Osteocyte (in vitro differentiated cells): ENCODE results near the gene CNFN. TPM values are rescaled to one million over a fixed set of nuclear protein-coding genes. Genes with fewer than 3 reads are reported as not detected.

Experiments used
- DNase-seq: peaks from one replicate; pipeline ENCODE4 v3.0.0; 2021; ENCODE audit warnings: mixed read lengths; ENCODE audit not compliant: unreplicated experiment; ENCODE audit errors: extremely low spot score
- H3K27ac Mint-ChIP-seq: one replicate; pipeline ENCODE4 v1.8.0; 2021; ENCODE audit warnings: mild to moderate bottlenecking, mixed read lengths; ENCODE audit not compliant: unreplicated experiment
- H3K27me3 Mint-ChIP-seq: one replicate; pipeline ENCODE4 v1.8.0; 2021; ENCODE audit warnings: mixed read lengths; ENCODE audit not compliant: unreplicated experiment
- H3K36me3 Mint-ChIP-seq: one replicate; pipeline ENCODE4 v1.8.0; 2021; ENCODE audit warnings: mixed read lengths; ENCODE audit not compliant: unreplicated experiment
- H3K4me1 Mint-ChIP-seq: one replicate; pipeline ENCODE4 v1.8.0; 2021; ENCODE audit warnings: mixed read lengths; ENCODE audit not compliant: unreplicated experiment
- H3K4me3 Mint-ChIP-seq: one replicate; pipeline ENCODE4 v1.8.0; 2021; ENCODE audit warnings: mild to moderate bottlenecking, moderate library complexity, mixed read lengths; ENCODE audit not compliant: unreplicated experiment
- H3K9me3 Mint-ChIP-seq: one replicate; pipeline ENCODE4 v1.8.0; 2021; ENCODE audit warnings: mixed read lengths; ENCODE audit not compliant: unreplicated experiment
- total RNA-seq: library from RNA; stranded (reverse); gene quantifications from 2 replicates; pipeline ENCODE4 v1.2.1, GENCODE V29; 2021
- TF ChIP-seq, protein P1 (sequence below): fragments of 200-600 bp; sonication (generic); IDR thresholded peaks from 2 replicates; pipeline ENCODE4 v1.5.0; 2021; ENCODE audit warnings: antibody characterized with exemption, mild to moderate bottlenecking, moderate library complexity

CNFN gene
- total RNA-seq, 1 donor from 2014 or later = not detected

DNA sequence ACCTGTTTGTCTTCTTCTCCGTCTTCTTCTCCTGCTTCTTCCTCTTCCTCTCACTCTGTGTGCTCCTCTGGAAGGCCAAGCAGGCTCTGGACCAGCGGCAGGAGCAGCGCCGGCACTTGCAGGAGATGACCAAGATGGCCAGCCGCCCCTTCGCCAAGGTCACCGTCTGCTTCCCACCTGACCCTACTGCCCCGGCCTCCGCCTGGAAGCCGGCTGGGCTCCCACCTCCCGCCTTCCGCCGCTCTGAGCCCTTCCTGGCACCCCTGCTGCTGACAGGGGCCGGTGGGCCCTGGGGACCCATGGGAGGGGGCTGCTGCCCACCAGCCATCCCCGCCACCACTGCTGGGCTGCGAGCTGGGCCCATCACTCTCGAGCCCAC lies 13.9 kb downstream of the CNFN start:
- Mint-ChIP-seq H3K36me3 (peaks cover 11% of the 10 kb centered on the region), H3K27ac (no peak overlapping the region), H3K4me1 (no peaks in the 10 kb centered on the region), H3K9me3 (no peaks in the 10 kb centered on the region), H3K4me3 (no peak overlapping the region), H3K27me3 (peaks cover 4% of the 10 kb centered on the region)
- DNase-seq = no peak
- TF ChIP-seq, protein P1, sequence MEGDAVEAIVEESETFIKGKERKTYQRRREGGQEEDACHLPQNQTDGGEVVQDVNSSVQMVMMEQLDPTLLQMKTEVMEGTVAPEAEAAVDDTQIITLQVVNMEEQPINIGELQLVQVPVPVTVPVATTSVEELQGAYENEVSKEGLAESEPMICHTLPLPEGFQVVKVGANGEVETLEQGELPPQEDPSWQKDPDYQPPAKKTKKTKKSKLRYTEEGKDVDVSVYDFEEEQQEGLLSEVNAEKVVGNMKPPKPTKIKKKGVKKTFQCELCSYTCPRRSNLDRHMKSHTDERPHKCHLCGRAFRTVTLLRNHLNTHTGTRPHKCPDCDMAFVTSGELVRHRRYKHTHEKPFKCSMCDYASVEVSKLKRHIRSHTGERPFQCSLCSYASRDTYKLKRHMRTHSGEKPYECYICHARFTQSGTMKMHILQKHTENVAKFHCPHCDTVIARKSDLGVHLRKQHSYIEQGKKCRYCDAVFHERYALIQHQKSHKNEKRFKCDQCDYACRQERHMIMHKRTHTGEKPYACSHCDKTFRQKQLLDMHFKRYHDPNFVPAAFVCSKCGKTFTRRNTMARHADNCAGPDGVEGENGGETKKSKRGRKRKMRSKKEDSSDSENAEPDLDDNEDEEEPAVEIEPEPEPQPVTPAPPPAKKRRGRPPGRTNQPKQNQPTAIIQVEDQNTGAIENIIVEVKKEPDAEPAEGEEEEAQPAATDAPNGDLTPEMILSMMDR = no peak

DNA sequence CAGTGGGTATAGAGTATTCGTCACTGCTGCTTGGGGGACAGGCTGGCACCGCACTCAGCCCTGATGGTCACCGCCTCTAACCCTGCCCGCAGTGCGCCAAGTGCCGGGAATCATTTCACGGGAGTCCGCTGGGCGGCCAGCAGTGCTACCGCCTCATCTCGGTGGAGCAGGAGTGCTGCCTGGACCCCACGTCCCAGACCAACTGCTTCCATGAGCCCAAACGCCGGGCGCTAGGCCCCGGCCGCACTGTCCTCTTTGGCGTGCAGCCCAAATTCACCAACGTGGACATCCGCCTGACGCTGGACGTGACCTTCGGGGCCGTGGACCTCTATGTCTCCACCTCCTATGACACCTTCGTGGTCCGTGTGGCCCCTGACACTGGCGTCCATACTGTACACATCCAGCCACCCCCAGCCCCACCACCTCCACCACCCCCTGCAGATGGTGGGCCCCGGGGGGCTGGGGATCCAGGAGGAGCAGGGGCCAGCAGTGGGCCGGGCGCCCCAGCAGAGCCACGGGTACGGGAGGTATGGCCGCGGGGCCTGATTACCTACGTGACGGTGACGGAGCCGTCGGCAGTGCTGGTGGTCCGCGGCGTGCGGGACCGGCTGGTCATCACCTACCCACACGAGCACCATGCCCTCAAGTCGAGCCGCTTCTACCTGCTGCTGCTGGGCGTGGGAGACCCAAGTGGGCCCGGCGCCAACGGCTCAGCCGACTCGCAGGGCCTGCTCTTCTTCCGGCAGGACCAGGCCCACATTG lies 14.5 kb downstream of the CNFN start:
- DNase-seq = no peak
- H3K27me3 Mint-ChIP-seq = peaks cover 4% of the 10 kb centered on the region
- no peak overlapping the region for H3K27ac Mint-ChIP-seq
- no peaks in the 10 kb centered on the region for H3K9me3 Mint-ChIP-seq
- TF ChIP-seq, protein P1 = no peak
- no peak overlapping the region for H3K4me3 Mint-ChIP-seq
- peaks cover under 1% of the 10 kb centered on the region for H3K4me1 Mint-ChIP-seq
- H3K36me3 Mint-ChIP-seq = peaks cover 13% of the 10 kb centered on the region

DNA sequence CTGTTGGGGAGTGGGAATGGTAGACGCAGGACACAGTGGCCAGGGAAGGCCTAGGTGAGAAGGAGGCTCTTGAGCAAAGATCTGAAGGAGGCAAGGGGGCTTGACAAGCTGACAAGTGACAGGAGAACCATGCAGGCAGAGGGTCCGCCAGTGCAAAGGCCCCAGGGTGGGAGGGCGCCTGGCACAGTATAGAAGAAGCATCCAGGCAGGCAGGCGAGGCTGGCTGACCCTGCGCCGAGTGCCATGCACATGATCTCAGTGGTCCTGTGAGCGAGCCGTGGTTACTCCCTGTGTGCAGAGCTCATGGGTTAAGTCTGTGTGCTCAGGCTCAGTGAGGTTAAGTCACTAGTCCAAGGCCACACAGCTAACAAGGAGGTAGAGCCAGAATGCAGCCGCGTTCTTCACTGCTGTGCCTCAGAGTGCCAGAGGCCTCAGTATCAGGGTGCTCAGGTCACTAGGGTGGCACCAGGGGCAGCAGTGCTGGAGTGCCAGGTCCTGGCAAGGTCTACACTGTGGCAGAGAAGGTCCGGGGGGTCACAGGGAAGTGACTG lies 15.2 kb downstream of the CNFN start:
- no peak for DNase-seq
- no peak overlapping the region for H3K27ac Mint-ChIP-seq
- H3K36me3 Mint-ChIP-seq = peaks cover 14% of the 10 kb centered on the region

DNA sequence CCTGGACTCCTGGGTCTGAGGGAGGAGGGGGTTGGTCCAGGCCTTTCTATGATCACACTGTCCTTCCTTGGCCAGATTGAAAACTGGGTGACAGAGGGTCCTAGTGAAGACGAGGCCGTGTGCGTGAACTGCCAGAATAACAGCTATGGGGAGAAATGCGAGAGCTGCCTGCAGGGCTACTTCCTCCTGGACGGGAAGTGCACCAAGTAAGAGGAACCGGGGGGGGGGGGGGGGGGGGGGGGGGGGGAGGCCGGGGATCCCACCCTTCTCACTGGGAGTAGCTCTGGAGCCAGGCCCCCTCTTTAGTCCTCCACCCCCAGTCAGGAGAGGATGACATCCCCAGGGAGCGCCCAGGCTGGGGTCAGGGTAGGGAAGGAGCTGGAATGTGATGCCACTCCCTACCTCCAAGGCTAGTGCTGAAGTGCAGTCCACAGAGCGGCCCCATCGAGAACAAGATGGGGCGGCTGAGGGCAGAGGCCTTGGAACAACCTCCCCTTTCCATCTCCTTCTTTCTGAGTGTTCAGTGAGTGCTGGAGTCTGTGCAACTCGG lies 19.4 kb downstream of the CNFN start:
- no peak overlapping the region for H3K27ac Mint-ChIP-seq
- peaks cover 14% of the 10 kb centered on the region for H3K4me1 Mint-ChIP-seq
- no peak for DNase-seq
- H3K9me3 Mint-ChIP-seq = no peaks in the 10 kb centered on the region
- H3K4me3 Mint-ChIP-seq = no peak overlapping the region
- peaks cover 20% of the 10 kb centered on the region for H3K36me3 Mint-ChIP-seq
- H3K27me3 Mint-ChIP-seq = no peaks in the 10 kb centered on the region
- TF ChIP-seq, protein P1 = no peak

More for the DNA sequence above, 15.2 kb downstream of the CNFN start:
- TF ChIP-seq, protein P1 = no peak
- no peak overlapping the region for H3K4me3 Mint-ChIP-seq
- H3K4me1 Mint-ChIP-seq = peaks cover 5% of the 10 kb centered on the region
- peaks cover 1% of the 10 kb centered on the region for H3K27me3 Mint-ChIP-seq
- H3K9me3 Mint-ChIP-seq = no peaks in the 10 kb centered on the region

DNA sequence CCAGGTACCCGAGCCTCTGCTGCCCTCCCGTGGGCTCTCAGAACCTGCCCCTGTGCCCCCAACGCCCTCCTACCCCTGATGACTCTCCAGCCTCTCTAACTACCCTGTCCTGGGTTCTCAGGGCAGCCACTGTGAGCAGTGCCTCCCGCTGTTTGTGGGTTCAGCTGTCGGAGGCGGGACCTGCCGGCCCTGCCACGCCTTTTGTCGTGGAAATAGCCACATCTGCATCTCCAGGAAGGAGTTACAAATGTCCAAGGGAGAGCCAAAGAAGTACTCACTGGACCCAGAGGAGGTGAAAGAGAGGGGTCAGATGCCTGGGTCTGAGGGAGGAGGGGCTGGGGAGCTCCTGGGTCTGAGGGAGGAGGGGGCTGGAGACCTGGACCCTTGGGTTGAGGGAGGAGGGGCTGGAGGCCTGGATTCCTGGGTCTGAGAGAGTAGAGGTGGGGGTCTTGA lies 20.0 kb downstream of the CNFN start:
- TF ChIP-seq, protein P1 = no peak
- H3K36me3 Mint-ChIP-seq = peaks cover 20% of the 10 kb centered on the region
- no peak overlapping the region for H3K4me3 Mint-ChIP-seq
- no peak overlapping the region for H3K27ac Mint-ChIP-seq
- DNase-seq = no peak
- no peaks in the 10 kb centered on the region for H3K27me3 Mint-ChIP-seq
- H3K4me1 Mint-ChIP-seq = peaks cover 15% of the 10 kb centered on the region
- no peaks in the 10 kb centered on the region for H3K9me3 Mint-ChIP-seq
